GM23248 (cell line): ENCODE results near the gene TVP23C. TPM values are rescaled to one million over a fixed set of nuclear protein-coding genes. Genes with fewer than 3 reads are reported as not detected.

Experiments
- DNase-seq: peaks from one replicate; pipeline ENCODE4 v3.0.0-alpha.2; 2015
- H2AFZ ChIP-seq: fragments of 200-600 bp; sonication (generic); 2 replicates; pipeline ENCODE4 v1.6.1; 2016; ENCODE audit warnings: antibody characterized with exemption
- H3F3A ChIP-seq: fragments of 200-600 bp; sonication (generic); 2 replicates; pipeline ENCODE4 v1.6.1; 2016; ENCODE audit warnings: mild to moderate bottlenecking, antibody characterized with exemption, mixed run types; ENCODE audit not compliant: insufficient read depth
- H3K27ac ChIP-seq: fragments of 200-600 bp; sonication (generic); 2 replicates; pipeline ENCODE4 v1.5.1; 2016; ENCODE audit warnings: mild to moderate bottlenecking
- H3K27me3 ChIP-seq: fragments of 200-600 bp; sonication (generic); replicated peaks from 2 replicates; pipeline ENCODE4 v1.6.1; 2016; ENCODE audit warnings: mild to moderate bottlenecking; ENCODE audit not compliant: insufficient read depth
- H3K36me3 ChIP-seq: fragments of 200-600 bp; sonication (generic); 2 replicates; pipeline ENCODE4 v1.6.1; 2016; ENCODE audit warnings: low read depth, mild to moderate bottlenecking
- H3K4me1 ChIP-seq: fragments of 200-600 bp; sonication (generic); 2 replicates; pipeline ENCODE4 v1.6.1; 2016; ENCODE audit warnings: mild to moderate bottlenecking; ENCODE audit not compliant: insufficient read depth
- H3K4me2 ChIP-seq: fragments of 200-600 bp; sonication (generic); one replicate; pipeline ENCODE4 v1.6.1; 2016; ENCODE audit warnings: mild to moderate bottlenecking; ENCODE audit not compliant: unreplicated experiment
- H3K4me3 ChIP-seq: fragments of 200-600 bp; sonication (generic); 2 replicates; pipeline ENCODE4 v1.5.1; 2016; ENCODE audit warnings: mild to moderate bottlenecking
- H3K79me2 ChIP-seq: fragments of 200-600 bp; sonication (generic); 2 replicates; pipeline ENCODE4 v1.6.1; 2016; ENCODE audit warnings: mild to moderate bottlenecking; ENCODE audit not compliant: insufficient read depth
- H3K9ac ChIP-seq: fragments of 200-600 bp; sonication (generic); 2 replicates; pipeline ENCODE4 v1.6.1; 2016; ENCODE audit warnings: mild to moderate bottlenecking
- H3K9me2 ChIP-seq: fragments of 200-600 bp; sonication (generic); 2 replicates; pipeline ENCODE4 v1.6.1; 2016; ENCODE audit warnings: mixed run types, mild to moderate bottlenecking, moderate library complexity; ENCODE audit not compliant: insufficient read depth
- H3K9me3 ChIP-seq: fragments of 200-600 bp; sonication (generic); one replicate; pipeline ENCODE4 v1.6.1; 2017; ENCODE audit warnings: low read depth
- H4K20me1 ChIP-seq: fragments of 200-600 bp; sonication (generic); 2 replicates; pipeline ENCODE4 v1.6.0; 2016; ENCODE audit not compliant: insufficient read depth
- EZH2 ChIP-seq: fragments of 200-600 bp; sonication (generic); IDR thresholded peaks from 2 replicates; pipeline ENCODE4 v1.6.1; 2018; ENCODE audit warnings: antibody characterized with exemption, mild to moderate bottlenecking; ENCODE audit not compliant: insufficient read depth, poor library complexity, severe bottlenecking
- EZH2phosphoT487 ChIP-seq: fragments of 200-600 bp; sonication (generic); IDR thresholded peaks from 2 replicates; pipeline ENCODE4 v1.6.1; 2018; ENCODE audit warnings: antibody characterized with exemption, moderate library complexity, mild to moderate bottlenecking, low read depth; ENCODE audit not compliant: insufficient read depth
- WGBS, 2 experiments: methylation state at CpG; one replicate each; pipeline ENCODE4 v1.1.6; 2015 to 2017; ENCODE audit warnings: low lambda C conversion rate in 2 of 2, low coverage in 1 of 2; ENCODE audit errors: missing lambda C conversion rate in 2 of 2; 5-methylcytosine and 5-hydroxymethylcytosine counted together
- in situ Hi-C: fragments of 300-500 bp; cut with MboI; formaldehyde crosslinking; loops from 2 replicates; pipeline ENCODE4 v1.15.0; 2020
- polyA plus RNA-seq: library from polyadenylated mRNA; unstranded; fragments of >200 nt; fragmentation: Nextera tagmentation; extraction: Ambion mirVana; gene quantifications from 2 replicates; pipeline ENCODE4 v1.2.1, GENCODE V29; 2016
- total RNA-seq: library from RNA; depleted of rRNA; stranded (reverse); fragments of >200 nt; shearing (Covaris generic); gene quantifications from 2 replicates; pipeline ENCODE4 v1.2.3, GENCODE V29; 2014

TVP23C gene
- total and polyA plus RNA-seq, 2 experiments from 2014 or later, result 6.7 to 9.6 TPM

GRCh38 chr17:15492791-15493692, 70.2 kb downstream of the TVP23C start:
- Histone ChIP-seq H4K20me1 (no peaks in the 10 kb centered on the region), H3K9me2 (no peaks in the 10 kb centered on the region), H3K36me3 (no peaks in the 10 kb centered on the region), H3K79me2 (no peaks in the 10 kb centered on the region), H3K9ac (no peak overlapping the region), H3K27ac (no peak overlapping the region), H3K9me3 (no peaks in the 10 kb centered on the region), H3K27me3 (no peaks in the 10 kb centered on the region), H3F3A (peaks cover 21% of the 10 kb centered on the region), H3K4me1 (peaks cover 14% of the 10 kb centered on the region), H2AFZ (no peak overlapping the region), H3K4me3 (no peak overlapping the region), H3K4me2 (no peak overlapping the region)
- TF ChIP-seq EZH2, result no peak
- 94 to 97% methylated on average over 8 of the region's 8 CpGs for WGBS, 2 experiments
- in situ Hi-C loops, result no loop called here
- no peak for DNase-seq

- no peaks in the 10 kb centered on the region for H3K79me2 ChIP-seq
- H3K4me2 ChIP-seq, result no peak overlapping the region
- H4K20me1 ChIP-seq, result no peaks in the 10 kb centered on the region
- WGBS, 2 experiments, result 94 to 95% methylated on average over 4 of the region's 4 CpGs
- DNase-seq, result no peak
- H3K4me1 ChIP-seq, result peaks cover 14% of the 10 kb centered on the region
- H3K4me3 ChIP-seq, result no peak overlapping the region
- no peak overlapping the region for H2AFZ ChIP-seq
- peaks cover 21% of the 10 kb centered on the region for H3F3A ChIP-seq
- in situ Hi-C loops, result no loop called here
- no peaks in the 10 kb centered on the region for H3K9me3 ChIP-seq
- no peaks in the 10 kb centered on the region for H3K27me3 ChIP-seq
- TF ChIP-seq EZH2 (no peak), EZH2phosphoT487 (no peak)
- no peaks in the 10 kb centered on the region for H3K9me2 ChIP-seq
- H3K36me3 ChIP-seq, result no peaks in the 10 kb centered on the region
- no peak overlapping the region for H3K27ac ChIP-seq
- no peak overlapping the region for H3K9ac ChIP-seq
These were observed 71.1 kb downstream of the TVP23C start for GRCh38 chr17:15492186-15492585.

- DNase-seq, result peak; percentile 93
- Histone ChIP-seq H3K4me2 (peak overlapping the region; percentile 39), H3K4me3 (peak overlapping the region; percentile 17; the same call in 1 of the 2 replicates), H3F3A (peaks cover 21% of the 10 kb centered on the region), H3K9me2 (no peaks in the 10 kb centered on the region), H3K27ac (peak overlapping the region; percentile 83), H3K36me3 (no peaks in the 10 kb centered on the region), H4K20me1 (no peaks in the 10 kb centered on the region), H3K9ac (peak overlapping the region; percentile 62), H3K9me3 (no peaks in the 10 kb centered on the region), H3K79me2 (no peaks in the 10 kb centered on the region), H3K27me3 (no peaks in the 10 kb centered on the region), H2AFZ (peak overlapping the region; percentile 67), H3K4me1 (peaks cover 14% of the 10 kb centered on the region)
- in situ Hi-C loops, result no loop called here
- TF ChIP-seq EZH2, result no peak
- TF ChIP-seq EZH2phosphoT487, result no peak
- 6 to 10% methylated on average over 11 of the region's 11 CpGs for WGBS, 2 experiments
These were observed 72.5 kb downstream of the TVP23C start for GRCh38 chr17:15490634-15491261.

- no peaks in the 10 kb centered on the region for H3K9me3 ChIP-seq
- H3K9ac ChIP-seq, result no peak overlapping the region
- no peak overlapping the region for H3K4me2 ChIP-seq
- H2AFZ ChIP-seq, result no peak overlapping the region
- H3K27ac ChIP-seq, result no peak overlapping the region
- TF ChIP-seq EZH2phosphoT487, result no peak
- in situ Hi-C loops, result no loop called here
- 90 to 93% methylated on average over 2 of the region's 2 CpGs for WGBS, 2 experiments
- H4K20me1 ChIP-seq, result no peaks in the 10 kb centered on the region
- no peaks in the 10 kb centered on the region for H3K27me3 ChIP-seq
- H3K4me1 ChIP-seq, result peaks cover 14% of the 10 kb centered on the region
- no peak overlapping the region for H3K4me3 ChIP-seq
- H3F3A ChIP-seq, result peaks cover 21% of the 10 kb centered on the region
- no peak for DNase-seq
- H3K9me2 ChIP-seq, result no peaks in the 10 kb centered on the region
- H3K79me2 ChIP-seq, result no peaks in the 10 kb centered on the region
- H3K36me3 ChIP-seq, result no peaks in the 10 kb centered on the region
These were observed 74.7 kb downstream of the TVP23C start for GRCh38 chr17:15488557-15488956.
